DMS53 (cell line): ENCODE measurements around the gene F12.

Experiments used
- DNase-seq: peaks from one replicate; lab custom pipeline; 2025; lab: John Stamatoyannopoulos, UW

The F12 gene

DNA sequence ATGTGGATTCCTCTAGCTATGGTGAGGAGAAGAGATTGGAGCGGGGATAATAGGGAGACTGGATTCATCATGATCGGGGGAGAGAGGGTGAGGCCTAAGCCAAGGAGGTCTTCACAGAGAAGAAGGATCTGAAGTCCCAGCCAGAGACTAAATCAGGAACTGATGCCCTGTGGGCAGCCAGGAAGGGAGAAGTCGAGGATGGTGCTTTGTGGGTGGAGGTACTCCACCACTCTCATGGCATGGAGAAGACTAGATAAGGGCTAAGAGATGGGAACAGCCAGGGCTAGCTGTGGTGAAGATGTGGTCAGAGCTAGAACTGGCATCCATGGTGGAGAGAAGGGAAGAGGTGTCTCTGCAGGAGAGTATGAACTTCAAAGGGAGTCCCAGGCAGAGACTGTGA is 54.7 kb downstream of the F12 start:
- DNase-seq = no peak

DNA sequence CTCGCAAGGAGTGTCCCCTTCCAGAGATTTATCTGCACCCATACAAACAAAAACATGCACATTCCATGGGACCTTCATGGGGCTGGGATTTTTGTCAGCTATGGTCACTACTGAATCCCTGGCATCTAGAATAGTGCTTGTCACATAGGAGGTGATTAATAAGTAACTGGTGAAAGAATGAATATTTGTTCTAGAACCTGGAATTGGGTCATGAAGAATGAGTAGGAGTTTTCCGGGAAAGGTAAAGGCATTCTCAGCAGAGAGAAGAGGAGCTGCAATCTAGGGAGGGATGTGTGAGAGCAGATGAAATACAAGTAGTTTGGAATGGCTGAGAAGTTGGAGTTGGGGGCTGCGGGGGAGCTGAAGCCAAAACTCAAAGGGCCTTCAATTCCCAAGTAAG is 55.1 kb downstream of the F12 start:
- no peak for DNase-seq

GRCh38 chr5:177353093-177353492 is 56.3 kb downstream of the F12 start:
- no peak for DNase-seq
